ENCODE results near the gene ABCA9. TPM values are rescaled to one million over a fixed set of nuclear protein-coding genes. Genes with fewer than 3 reads are reported as not detected.

ABCA9 gene
- total and polyA plus RNA-seq, 9 of the 15 experiments (the other 6 are each of a cell fraction or from before 2014, with no cell fraction given) = 0.04 TPM; not detected in 8

- TF ChIP-seq MGA (IDR thresholded peaks at IDR 0.05) = no peak
- no peak for TF ChIP-seq MYC (IDR thresholded peaks at IDR 0.05; ENCODE audit: low read depth, low read length)
- TF ChIP-seq MYC (CRISPR knock-in tag; IDR thresholded peaks at IDR 0.05; ENCODE audit: borderline replicate concordance, low read depth) = no peak
- peak; percentile 86 for TF ChIP-seq NBN (IDR thresholded peaks at IDR 0.05; ENCODE audit: low read depth)
- TF ChIP-seq U2AF2 (optimal IDR thresholded peaks at IDR 0.05; ENCODE audit: low read depth, low read length) = no peak
- peak; percentile 93 to 96; a peak in 3 of 4 replicates for TF ChIP-seq ZNF318 (IDR thresholded peaks at IDR 0.05; ENCODE audit: borderline replicate concordance in 1 of 2, low read depth in 1 of 2)
These were observed 13.1 kb downstream of the ABCA9 start (continued) for GRCh38 chr17:69047368-69048263.
